RPMI7951 (cell line): ENCODE data around the gene FUT7. TPM values are rescaled to one million over a fixed set of nuclear protein-coding genes. Genes with fewer than 3 reads are reported as not detected.

Source experiments
- DNase-seq: peaks from one replicate; pipeline ENCODE4 v3.0.0-alpha.2; 2012; ENCODE audit warnings: low read depth
- total RNA-seq: library from RNA; depleted of rRNA; stranded (reverse); fragments of >200 nt; shearing (Covaris generic); gene quantifications from 2 replicates; pipeline ENCODE4 v1.2.3, GENCODE V29; 2014; rRNA removed

FUT7 gene
- total RNA-seq, 1 experiment from 2014 or later = not detected

DNA sequence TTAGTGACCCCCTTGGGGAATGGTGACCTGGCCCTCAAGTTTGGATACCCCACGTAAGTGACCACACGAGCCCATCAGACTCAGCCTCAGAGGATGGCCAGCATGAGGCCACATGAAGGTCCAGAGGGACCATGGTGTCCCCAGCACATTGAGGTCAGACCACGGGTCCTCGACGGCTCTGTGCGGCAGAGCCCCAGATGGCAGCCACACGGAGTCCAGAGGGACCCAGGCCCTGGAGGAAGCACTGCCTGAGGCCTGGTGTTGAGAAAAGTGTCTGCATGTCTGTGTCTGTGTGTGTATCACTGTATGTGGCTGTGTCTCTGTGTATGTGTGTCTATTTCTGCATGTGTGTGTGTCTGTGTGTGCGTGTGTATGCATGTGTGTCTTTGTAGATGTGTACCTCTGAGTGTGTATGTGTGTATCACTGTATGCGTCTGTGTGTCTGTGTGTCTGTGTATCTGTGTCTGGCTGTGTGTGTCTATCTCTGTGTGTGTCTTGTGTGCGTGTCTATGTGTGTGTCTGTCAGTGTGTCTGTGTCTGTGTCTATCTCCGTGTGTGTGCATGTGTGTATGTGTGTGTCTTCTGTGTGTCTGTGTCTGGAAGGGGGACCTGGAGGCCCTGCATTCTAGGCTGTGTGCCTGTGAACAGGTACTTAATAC is 48.1 kb downstream of the FUT7 start:
- DNase-seq = no peak

DNA sequence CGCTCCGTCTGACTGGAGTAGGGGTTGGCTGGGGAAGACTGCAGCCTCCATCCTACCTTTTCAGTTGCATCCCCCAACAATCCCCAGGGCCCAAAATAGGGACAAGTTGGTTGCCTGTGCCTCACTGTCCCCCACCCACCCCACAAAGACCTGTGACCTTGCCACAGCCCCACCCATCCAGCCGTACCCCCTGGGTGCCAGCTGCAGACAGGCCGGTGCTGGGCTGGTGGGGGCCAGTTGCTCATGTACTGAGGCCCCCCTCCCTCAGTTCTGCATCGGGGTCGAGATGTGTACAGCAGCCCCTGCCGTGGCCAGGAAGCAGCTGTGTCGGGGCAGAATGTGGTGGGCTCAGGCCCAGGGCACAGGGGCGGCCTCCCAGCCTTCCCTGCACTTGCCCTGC is 48.7 kb downstream of the FUT7 start:
- no peak for DNase-seq

DNA sequence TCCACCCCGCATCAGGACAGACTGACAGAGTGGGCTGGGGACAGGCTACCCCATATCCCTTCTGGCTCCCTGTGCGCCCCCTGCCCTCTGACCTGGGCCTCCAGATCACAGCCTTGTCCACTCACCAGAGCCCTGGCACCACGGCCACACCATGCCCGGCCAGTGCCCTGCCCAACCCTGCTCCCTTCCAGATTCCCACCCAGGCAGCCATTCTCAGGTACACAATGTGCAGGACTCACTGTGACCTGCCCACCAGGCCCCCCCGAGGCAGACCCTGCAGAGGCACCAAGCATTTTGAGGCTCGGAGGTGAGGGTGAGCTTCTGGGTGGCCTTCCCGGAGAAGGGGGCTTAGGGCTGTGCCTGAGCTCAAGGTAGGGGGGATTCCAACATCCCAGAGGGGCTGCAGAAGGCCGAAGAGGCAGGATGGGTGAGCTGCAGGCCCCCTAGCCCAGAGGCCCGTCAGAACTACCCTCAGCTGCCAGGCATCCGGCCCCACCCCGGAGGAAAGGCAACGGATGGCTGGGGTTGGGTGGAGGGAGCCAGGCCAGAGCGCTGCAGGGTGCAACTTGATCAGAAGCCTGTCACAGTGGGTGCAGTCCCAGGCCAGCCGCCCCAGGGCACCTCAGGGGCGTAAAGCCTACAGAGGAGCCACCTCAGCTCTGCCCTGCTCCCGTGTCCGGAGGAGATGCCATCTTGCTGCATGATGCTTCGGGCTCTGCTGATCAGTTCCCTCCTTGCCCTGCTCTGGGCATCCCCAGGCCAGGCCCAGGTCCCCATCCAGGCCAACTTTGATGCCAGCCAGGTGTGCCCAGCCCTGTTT is 49.4 kb downstream of the FUT7 start, which contains the start of gene LCNL1:
TSS of gene LCNL1 (plus strand) at position 762 of the 820 bp plus-strand sequence. CDS start 594 bp downstream, outside the sequence.
- DNase-seq = no peak

DNA sequence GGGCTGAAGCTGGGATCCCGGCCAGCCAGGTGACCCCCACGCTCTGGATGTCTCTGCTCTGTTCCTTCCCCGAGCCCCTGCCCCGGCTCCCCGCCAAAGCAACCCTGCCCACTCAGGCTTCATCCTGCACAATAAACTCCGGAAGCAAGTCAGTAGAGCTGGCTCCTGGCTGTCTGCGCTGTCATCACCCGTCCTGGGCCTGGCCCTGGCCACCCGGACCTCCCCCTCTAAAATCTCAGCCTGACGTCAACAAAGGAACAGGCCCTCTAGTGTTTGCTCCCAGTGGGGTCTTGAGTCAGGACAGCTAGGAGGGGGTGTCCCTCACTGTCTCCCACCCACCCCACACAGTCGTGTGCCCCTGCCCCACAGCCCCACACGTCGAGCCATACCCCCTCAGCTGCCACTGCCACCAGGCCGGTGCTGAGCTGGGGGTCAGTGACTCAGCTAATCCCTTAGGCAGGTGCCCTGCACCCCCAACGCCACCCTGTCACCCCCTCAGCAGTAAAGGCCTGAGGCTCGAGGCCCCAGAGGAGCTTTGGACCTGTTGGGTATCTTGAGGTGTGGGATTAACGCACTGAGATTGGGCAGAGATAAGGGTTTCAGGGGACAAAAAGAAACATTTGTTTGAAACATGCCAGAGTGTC is 50.2 kb downstream of the FUT7 start:
- no peak for DNase-seq

DNA sequence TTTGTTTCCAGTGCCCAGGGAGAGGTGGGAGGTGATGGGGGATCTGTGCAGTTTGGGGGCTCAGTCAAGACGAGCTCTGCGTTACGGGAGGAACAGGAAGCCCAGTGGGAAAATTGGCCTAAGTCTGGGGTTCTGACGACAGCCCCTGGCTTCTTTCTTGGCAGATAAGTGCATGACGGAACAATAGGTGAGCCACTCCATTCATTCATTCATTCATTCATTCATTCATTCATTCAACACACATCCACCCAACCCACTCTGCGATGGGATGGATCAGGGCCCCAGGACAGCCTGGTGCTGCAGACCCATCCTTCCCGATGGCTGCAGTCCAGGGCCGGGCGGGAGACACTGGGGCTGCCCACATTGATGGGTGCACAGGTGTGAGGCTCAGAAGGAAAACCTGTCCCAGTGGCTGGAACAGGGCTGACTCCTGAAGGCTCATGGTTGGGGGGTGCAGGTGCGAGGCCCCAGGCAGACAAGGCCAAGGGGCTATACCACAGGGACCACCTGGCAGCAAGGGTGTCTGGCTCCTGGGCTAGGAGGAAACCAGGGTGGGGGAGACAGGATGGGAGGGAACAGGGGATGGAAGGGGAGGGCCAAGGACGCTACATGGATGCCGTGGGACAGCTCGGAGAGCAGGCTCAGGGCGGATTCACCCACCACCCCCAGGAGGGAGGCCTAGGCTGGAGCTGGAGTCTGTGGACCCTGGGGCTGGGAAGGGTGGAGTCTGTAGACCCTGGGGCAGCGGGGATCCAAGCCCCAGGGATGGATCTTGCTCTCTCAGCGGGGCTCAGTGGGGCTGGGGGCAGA is 51.0 kb downstream of the FUT7 start:
- no peak for DNase-seq

Other genes starting within 250 kb of the FUT7 start
- gene TMEM141, start 240.7 kb downstream of the FUT7 start, total RNA-seq = 49.4 and 79.2 TPM in 2 replicates
- gene CCDC183, start 235.8 kb downstream of the FUT7 start, total RNA-seq = not detected in 2 replicates
- 30.0 and 37.8 TPM in 2 replicates for gene RABL6, start 224.1 kb downstream of the FUT7 start, total RNA-seq
- 0.72 and 1.3 TPM in 2 replicates for gene AJM1, start 189.6 kb downstream of the FUT7 start, total RNA-seq
- gene PHPT1, start 182.7 kb downstream of the FUT7 start, total RNA-seq = 88.7 and 92.2 TPM in 2 replicates
- 0.36 and 0.39 TPM in 2 replicates for gene MAMDC4, start 179.7 kb downstream of the FUT7 start, total RNA-seq
- 304 and 460 TPM in 2 replicates for gene EDF1, start 165.8 kb downstream of the FUT7 start, total RNA-seq
- gene TRAF2, start 145.6 kb downstream of the FUT7 start, total RNA-seq = 10.1 and 13.7 TPM in 2 replicates
- 48.7 and 74.1 TPM in 2 replicates for gene FBXW5, start 87.3 kb downstream of the FUT7 start, total RNA-seq
- not detected in 2 replicates for gene C8G, start 86.8 kb downstream of the FUT7 start, total RNA-seq
- not detected in 2 replicates for gene LCN12, start 79.8 kb downstream of the FUT7 start, total RNA-seq
- gene PTGDS, start 54.6 kb downstream of the FUT7 start, total RNA-seq = 0.24 TPM in 1 of 2 replicates, not detected in the other
- not detected in 2 replicates for gene LCNL1, start 49.1 kb downstream of the FUT7 start, total RNA-seq
- gene PAXX, start 39.7 kb downstream of the FUT7 start, total RNA-seq = 24.5 and 50.9 TPM in 2 replicates
- gene CLIC3, start 35.5 kb downstream of the FUT7 start, total RNA-seq = 0.68 and 1.7 TPM in 2 replicates
- 4.1 and 10.8 TPM in 2 replicates for gene ABCA2, start 3.9 kb downstream of the FUT7 start, total RNA-seq
- 0.60 and 1.6 TPM in 2 replicates for gene NPDC1, start 14.1 kb upstream of the FUT7 start, total RNA-seq
- gene ENTPD2, start 22.0 kb upstream of the FUT7 start, total RNA-seq = not detected in 2 replicates
- gene SAPCD2, start 38.5 kb upstream of the FUT7 start, total RNA-seq = 15.3 and 21.8 TPM in 2 replicates
- gene UAP1L1, start 45.4 kb upstream of the FUT7 start, total RNA-seq = 7.6 and 10.0 TPM in 2 replicates
- 39.2 and 56.9 TPM in 2 replicates for gene MAN1B1, start 54.9 kb upstream of the FUT7 start, total RNA-seq
- gene DPP7, start 82.6 kb upstream of the FUT7 start, total RNA-seq = 30.8 and 37.5 TPM in 2 replicates
- gene GRIN1, start 107.1 kb upstream of the FUT7 start, total RNA-seq = 0.20 TPM in 1 of 2 replicates, not detected in the other
- not detected in 2 replicates for gene LRRC26, start 138.0 kb upstream of the FUT7 start, total RNA-seq
- not detected in 2 replicates for gene TMEM210, start 140.0 kb upstream of the FUT7 start, total RNA-seq
- 8.1 and 9.8 TPM in 2 replicates for gene ANAPC2, start 156.5 kb upstream of the FUT7 start, total RNA-seq
- gene SSNA1, start 156.6 kb upstream of the FUT7 start, total RNA-seq = 72.8 and 99.2 TPM in 2 replicates
- 1.1 and 3.7 TPM in 2 replicates for gene TPRN, start 168.7 kb upstream of the FUT7 start, total RNA-seq
- 39.1 and 40.0 TPM in 2 replicates for gene TMEM203, start 173.6 kb upstream of the FUT7 start, total RNA-seq
- 4.6 and 5.4 TPM in 2 replicates for gene NDOR1, start 173.6 kb upstream of the FUT7 start, total RNA-seq
- gene RNF208, start 190.2 kb upstream of the FUT7 start, total RNA-seq = not detected in 2 replicates
- 0.36 and 1.1 TPM in 2 replicates for gene CYSRT1, start 193.1 kb upstream of the FUT7 start, total RNA-seq
- gene RNF224, start 195.4 kb upstream of the FUT7 start, total RNA-seq = not detected in 2 replicates
- gene SLC34A3, start 198.8 kb upstream of the FUT7 start, total RNA-seq = not detected in 2 replicates
- gene TUBB4B, start 209.2 kb upstream of the FUT7 start, total RNA-seq = 295 and 372 TPM in 2 replicates
- gene STPG3, start 219.2 kb upstream of the FUT7 start, total RNA-seq = not detected in 2 replicates
- 34.2 and 46.8 TPM in 2 replicates for gene NELFB, start 223.2 kb upstream of the FUT7 start, total RNA-seq
- under 0.01 TPM in 2 replicates for gene TOR4A, start 245.6 kb upstream of the FUT7 start, total RNA-seq